ENCODE data around the gene NUDT11.
"Not testable (repeated sequence)": the region's sequence is repeated elsewhere in the genome, so short reads cannot be mapped to it uniquely, and the experiment has no call there.

Gene NUDT11

DNA sequence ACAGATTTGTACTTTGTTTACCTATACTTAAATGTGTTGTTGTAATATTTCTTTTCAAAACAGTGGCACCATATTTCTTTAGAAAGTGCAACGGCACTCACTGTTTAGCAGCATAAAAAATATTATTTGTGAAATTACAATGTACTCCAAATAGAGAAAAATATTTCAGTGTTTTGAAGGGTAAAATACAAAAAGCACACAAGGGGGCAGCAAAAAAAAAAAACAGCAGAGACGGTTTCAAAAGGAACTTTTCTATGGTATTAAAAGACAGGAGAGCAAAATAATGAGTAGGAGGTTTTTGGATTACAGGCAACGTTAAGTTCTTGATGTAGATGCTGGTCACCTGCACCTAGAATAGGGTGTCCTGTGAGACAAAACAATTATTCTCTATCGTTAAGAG lies 2.0 kb downstream of the NUDT11 start:
- H3K4me3 ChIP-seq (ENCODE audit: severe bottlenecking): no peak overlapping the region
- no peaks in the 10 kb centered on the region for H3K9me3 ChIP-seq (ENCODE audit: severe bottlenecking)
- no peak overlapping the region for H3K27ac ChIP-seq (ENCODE audit: poor library complexity, severe bottlenecking)
- H3K36me3 ChIP-seq (ENCODE audit: low read depth): no peaks in the 10 kb centered on the region
- no peak for DNase-seq (ENCODE audit: low spot score)
- TF ChIP-seq, protein P1, sequence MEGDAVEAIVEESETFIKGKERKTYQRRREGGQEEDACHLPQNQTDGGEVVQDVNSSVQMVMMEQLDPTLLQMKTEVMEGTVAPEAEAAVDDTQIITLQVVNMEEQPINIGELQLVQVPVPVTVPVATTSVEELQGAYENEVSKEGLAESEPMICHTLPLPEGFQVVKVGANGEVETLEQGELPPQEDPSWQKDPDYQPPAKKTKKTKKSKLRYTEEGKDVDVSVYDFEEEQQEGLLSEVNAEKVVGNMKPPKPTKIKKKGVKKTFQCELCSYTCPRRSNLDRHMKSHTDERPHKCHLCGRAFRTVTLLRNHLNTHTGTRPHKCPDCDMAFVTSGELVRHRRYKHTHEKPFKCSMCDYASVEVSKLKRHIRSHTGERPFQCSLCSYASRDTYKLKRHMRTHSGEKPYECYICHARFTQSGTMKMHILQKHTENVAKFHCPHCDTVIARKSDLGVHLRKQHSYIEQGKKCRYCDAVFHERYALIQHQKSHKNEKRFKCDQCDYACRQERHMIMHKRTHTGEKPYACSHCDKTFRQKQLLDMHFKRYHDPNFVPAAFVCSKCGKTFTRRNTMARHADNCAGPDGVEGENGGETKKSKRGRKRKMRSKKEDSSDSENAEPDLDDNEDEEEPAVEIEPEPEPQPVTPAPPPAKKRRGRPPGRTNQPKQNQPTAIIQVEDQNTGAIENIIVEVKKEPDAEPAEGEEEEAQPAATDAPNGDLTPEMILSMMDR (IDR thresholded peaks at IDR 0.05; ENCODE audit: poor library complexity, severe bottlenecking): peak; percentile 29
- ATAC-seq (ENCODE audit: low read depth): no peak
- no peaks in the 10 kb centered on the region for H3K4me1 ChIP-seq (ENCODE audit: insufficient read depth, poor library complexity, severe bottlenecking)
- H3K27me3 ChIP-seq (ENCODE audit: insufficient read depth, poor library complexity, severe bottlenecking): no peaks in the 10 kb centered on the region

DNA sequence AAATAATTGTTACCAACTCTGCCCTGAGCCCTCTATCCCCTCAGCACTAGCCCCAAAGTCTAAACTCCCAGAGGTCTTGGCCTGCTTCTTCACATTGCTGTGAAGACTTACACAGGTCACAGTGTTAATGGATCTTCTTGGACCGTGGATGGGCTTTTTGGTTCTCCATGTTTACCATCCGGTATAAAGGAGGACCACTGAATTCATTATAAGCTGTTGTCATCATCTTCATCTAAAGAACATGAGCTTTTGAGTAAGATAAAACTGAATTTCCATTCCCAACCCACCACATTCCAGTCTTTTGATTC lies 8.5 kb downstream of the NUDT11 start:
- DNase-seq (ENCODE audit: low spot score) (no peak), ATAC-seq (ENCODE audit: low read depth) (no peak)
- H3K9me3 ChIP-seq (ENCODE audit: severe bottlenecking): no peaks in the 10 kb centered on the region
- no peaks in the 10 kb centered on the region for H3K27me3 ChIP-seq (ENCODE audit: insufficient read depth, poor library complexity, severe bottlenecking)
- H3K4me3 ChIP-seq (ENCODE audit: severe bottlenecking): no peak overlapping the region
- no peak overlapping the region for H3K27ac ChIP-seq (ENCODE audit: poor library complexity, severe bottlenecking)
- TF ChIP-seq, protein P1 (IDR thresholded peaks at IDR 0.05; ENCODE audit: poor library complexity, severe bottlenecking): peak; percentile 19
- peaks cover 3% of the 10 kb centered on the region for H3K4me1 ChIP-seq (ENCODE audit: insufficient read depth, poor library complexity, severe bottlenecking)
- no peaks in the 10 kb centered on the region for H3K36me3 ChIP-seq (ENCODE audit: low read depth)

DNA sequence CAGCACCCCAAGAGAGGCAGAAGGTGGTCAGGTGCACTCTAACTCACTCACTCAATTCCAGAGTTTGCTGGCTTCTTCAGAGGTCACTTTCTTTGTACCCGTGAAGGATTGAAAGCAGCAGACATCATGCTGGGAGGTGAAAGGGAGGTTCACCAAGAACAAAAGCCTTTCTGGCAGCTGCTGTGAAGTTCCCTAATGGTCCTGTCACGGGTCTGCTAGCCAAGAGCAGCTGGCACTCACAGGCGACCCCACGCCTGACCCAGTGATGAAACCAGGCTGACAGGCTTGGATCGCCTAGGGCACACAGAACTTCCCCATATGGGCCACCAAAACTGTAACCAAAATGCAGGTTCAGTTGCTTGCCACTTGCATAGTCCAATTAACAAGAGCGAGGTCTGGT lies 11.8 kb downstream of the NUDT11 start:
- TF ChIP-seq, protein P1 (IDR thresholded peaks at IDR 0.05; ENCODE audit: poor library complexity, severe bottlenecking): no peak
- Histone ChIP-seq H3K4me1 (ENCODE audit: insufficient read depth, poor library complexity, severe bottlenecking) (peaks cover 3% of the 10 kb centered on the region), H3K27me3 (ENCODE audit: insufficient read depth, poor library complexity, severe bottlenecking) (no peaks in the 10 kb centered on the region), H3K27ac (ENCODE audit: poor library complexity, severe bottlenecking) (no peak overlapping the region), H3K36me3 (ENCODE audit: low read depth) (no peaks in the 10 kb centered on the region), H3K9me3 (ENCODE audit: severe bottlenecking) (no peaks in the 10 kb centered on the region), H3K4me3 (ENCODE audit: severe bottlenecking) (no peak overlapping the region)
- no peak for DNase-seq (ENCODE audit: low spot score)
- ATAC-seq (ENCODE audit: low read depth): no peak

DNA sequence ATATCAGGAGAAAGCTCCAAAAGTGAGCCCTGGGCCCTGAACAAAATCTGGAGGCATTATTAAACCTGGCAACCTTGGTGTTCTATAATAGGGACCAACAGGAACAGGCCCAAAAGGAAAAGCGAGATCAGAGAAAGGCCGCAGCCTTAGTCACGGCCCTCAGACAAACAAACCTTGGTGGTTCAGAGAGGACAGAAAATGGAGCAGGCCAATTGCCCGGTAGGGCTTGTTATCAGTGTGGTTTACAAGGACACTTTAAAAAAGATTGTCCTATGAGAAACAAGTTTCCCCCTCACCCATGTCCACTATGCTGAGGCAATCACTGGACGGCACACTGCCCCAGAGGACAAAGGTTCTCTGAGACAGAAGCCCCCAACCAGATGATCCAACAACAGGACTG lies 14.0 kb downstream of the NUDT11 start:
- not testable (repeated sequence) for ATAC-seq (ENCODE audit: low read depth); H3K4me3 ChIP-seq (ENCODE audit: severe bottlenecking); H3K27ac ChIP-seq (ENCODE audit: poor library complexity, severe bottlenecking); H3K4me1 ChIP-seq (ENCODE audit: insufficient read depth, poor library complexity, severe bottlenecking); H3K9me3 ChIP-seq (ENCODE audit: severe bottlenecking); H3K36me3 ChIP-seq (ENCODE audit: low read depth); DNase-seq (ENCODE audit: low spot score); H3K27me3 ChIP-seq (ENCODE audit: insufficient read depth, poor library complexity, severe bottlenecking)

DNA sequence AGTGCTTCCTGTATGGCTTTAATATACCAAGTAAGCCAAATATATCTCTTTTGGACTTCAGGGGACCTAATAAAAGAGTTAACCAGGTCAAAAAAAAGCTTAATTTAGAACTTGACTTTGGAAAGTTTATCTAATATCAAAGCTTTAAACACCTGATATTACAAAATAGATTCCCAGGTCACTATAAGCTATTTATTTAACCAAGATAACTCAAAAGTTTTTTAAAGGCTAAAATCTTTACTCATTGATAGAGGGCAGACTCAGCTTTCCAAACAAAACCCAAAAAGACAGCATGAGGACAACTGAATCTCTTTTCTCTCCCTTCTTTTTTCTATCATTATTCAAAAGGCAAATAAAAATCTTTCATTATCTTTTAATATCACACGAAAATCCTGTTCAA lies 19.5 kb downstream of the NUDT11 start:
- no peak overlapping the region for H3K27ac ChIP-seq (ENCODE audit: poor library complexity, severe bottlenecking)
- TF ChIP-seq, protein P1 (IDR thresholded peaks at IDR 0.05; ENCODE audit: poor library complexity, severe bottlenecking): no peak
- no peaks in the 10 kb centered on the region for H3K36me3 ChIP-seq (ENCODE audit: low read depth)
- no peaks in the 10 kb centered on the region for H3K4me1 ChIP-seq (ENCODE audit: insufficient read depth, poor library complexity, severe bottlenecking)
- H3K4me3 ChIP-seq (ENCODE audit: severe bottlenecking): no peak overlapping the region
- DNase-seq (ENCODE audit: low spot score) (no peak), ATAC-seq (ENCODE audit: low read depth) (no peak)
- no peaks in the 10 kb centered on the region for H3K9me3 ChIP-seq (ENCODE audit: severe bottlenecking)
- no peaks in the 10 kb centered on the region for H3K27me3 ChIP-seq (ENCODE audit: insufficient read depth, poor library complexity, severe bottlenecking)
